GM23248 (cell line): ENCODE data around the gene SNAPC4. TPM values are rescaled to one million over a fixed set of nuclear protein-coding genes. Genes with fewer than 3 reads are reported as not detected.

Experiments used
- DNase-seq: peaks from one replicate; pipeline ENCODE4 v3.0.0-alpha.2; 2015
- H2AFZ ChIP-seq: fragments of 200-600 bp; sonication (generic); 2 replicates; pipeline ENCODE4 v1.6.1; 2016; ENCODE audit warnings: antibody characterized with exemption
- H3F3A ChIP-seq: fragments of 200-600 bp; sonication (generic); 2 replicates; pipeline ENCODE4 v1.6.1; 2016; ENCODE audit warnings: mild to moderate bottlenecking, antibody characterized with exemption, mixed run types; ENCODE audit not compliant: insufficient read depth
- H3K27ac ChIP-seq: fragments of 200-600 bp; sonication (generic); 2 replicates; pipeline ENCODE4 v1.5.1; 2016; ENCODE audit warnings: mild to moderate bottlenecking
- H3K27me3 ChIP-seq: fragments of 200-600 bp; sonication (generic); replicated peaks from 2 replicates; pipeline ENCODE4 v1.6.1; 2016; ENCODE audit warnings: mild to moderate bottlenecking; ENCODE audit not compliant: insufficient read depth
- H3K36me3 ChIP-seq: fragments of 200-600 bp; sonication (generic); 2 replicates; pipeline ENCODE4 v1.6.1; 2016; ENCODE audit warnings: low read depth, mild to moderate bottlenecking
- H3K4me1 ChIP-seq: fragments of 200-600 bp; sonication (generic); 2 replicates; pipeline ENCODE4 v1.6.1; 2016; ENCODE audit warnings: mild to moderate bottlenecking; ENCODE audit not compliant: insufficient read depth
- H3K4me2 ChIP-seq: fragments of 200-600 bp; sonication (generic); one replicate; pipeline ENCODE4 v1.6.1; 2016; ENCODE audit warnings: mild to moderate bottlenecking; ENCODE audit not compliant: unreplicated experiment
- H3K4me3 ChIP-seq: fragments of 200-600 bp; sonication (generic); 2 replicates; pipeline ENCODE4 v1.5.1; 2016; ENCODE audit warnings: mild to moderate bottlenecking
- H3K79me2 ChIP-seq: fragments of 200-600 bp; sonication (generic); 2 replicates; pipeline ENCODE4 v1.6.1; 2016; ENCODE audit warnings: mild to moderate bottlenecking; ENCODE audit not compliant: insufficient read depth
- H3K9ac ChIP-seq: fragments of 200-600 bp; sonication (generic); 2 replicates; pipeline ENCODE4 v1.6.1; 2016; ENCODE audit warnings: mild to moderate bottlenecking
- H3K9me2 ChIP-seq: fragments of 200-600 bp; sonication (generic); 2 replicates; pipeline ENCODE4 v1.6.1; 2016; ENCODE audit warnings: mixed run types, mild to moderate bottlenecking, moderate library complexity; ENCODE audit not compliant: insufficient read depth
- H3K9me3 ChIP-seq: fragments of 200-600 bp; sonication (generic); one replicate; pipeline ENCODE4 v1.6.1; 2017; ENCODE audit warnings: low read depth
- H4K20me1 ChIP-seq: fragments of 200-600 bp; sonication (generic); 2 replicates; pipeline ENCODE4 v1.6.0; 2016; ENCODE audit not compliant: insufficient read depth
- EZH2 ChIP-seq: fragments of 200-600 bp; sonication (generic); IDR thresholded peaks from 2 replicates; pipeline ENCODE4 v1.6.1; 2018; ENCODE audit warnings: antibody characterized with exemption, mild to moderate bottlenecking; ENCODE audit not compliant: insufficient read depth, poor library complexity, severe bottlenecking
- EZH2phosphoT487 ChIP-seq: fragments of 200-600 bp; sonication (generic); IDR thresholded peaks from 2 replicates; pipeline ENCODE4 v1.6.1; 2018; ENCODE audit warnings: antibody characterized with exemption, moderate library complexity, mild to moderate bottlenecking, low read depth; ENCODE audit not compliant: insufficient read depth
- WGBS, 2 experiments: methylation state at CpG; one replicate each; pipeline ENCODE4 v1.1.6; 2015 to 2017; ENCODE audit warnings: low lambda C conversion rate in 2 of 2, low coverage in 1 of 2; ENCODE audit errors: missing lambda C conversion rate in 2 of 2; 5-methylcytosine and 5-hydroxymethylcytosine counted together
- in situ Hi-C: fragments of 300-500 bp; cut with MboI; formaldehyde crosslinking; loops from 2 replicates; pipeline ENCODE4 v1.15.0; 2020
- polyA plus RNA-seq: library from polyadenylated mRNA; unstranded; fragments of >200 nt; fragmentation: Nextera tagmentation; extraction: Ambion mirVana; gene quantifications from 2 replicates; pipeline ENCODE4 v1.2.1, GENCODE V29; 2016
- total RNA-seq: library from RNA; depleted of rRNA; stranded (reverse); fragments of >200 nt; shearing (Covaris generic); gene quantifications from 2 replicates; pipeline ENCODE4 v1.2.3, GENCODE V29; 2014

Gene SNAPC4
- total and polyA plus RNA-seq, 2 experiments from 2014 or later, result 4.4 to 5.2 TPM

DNA sequence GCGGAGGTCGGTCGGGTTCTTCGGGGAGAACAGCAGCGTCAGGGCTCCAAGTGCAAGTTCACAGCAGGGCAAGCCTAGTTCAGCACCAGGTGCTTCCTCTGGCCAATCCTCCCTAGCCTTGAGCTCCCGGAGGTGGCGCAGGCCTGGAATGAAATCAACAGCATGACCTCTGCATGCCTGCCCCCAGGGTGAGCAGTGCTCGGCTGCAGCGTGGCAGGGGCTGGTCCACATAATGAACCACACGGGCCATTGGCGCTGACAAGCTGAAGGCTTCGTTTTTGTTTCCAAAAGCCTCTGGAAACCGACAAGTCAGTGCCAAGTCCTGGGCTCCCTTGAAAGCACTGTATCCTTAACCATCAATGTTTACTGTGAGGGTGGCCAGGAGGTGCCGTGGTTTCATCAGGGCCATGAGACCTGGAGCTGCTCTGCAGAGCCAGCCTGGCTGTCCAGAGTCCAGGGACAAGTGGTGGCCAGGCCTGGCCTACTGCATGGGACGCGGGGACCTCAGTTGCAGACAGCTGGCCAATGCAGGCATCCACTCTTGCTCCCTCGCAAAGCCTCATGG, 41.8 kb upstream of the SNAPC4 start:
- Histone ChIP-seq H3K4me3 (no peak overlapping the region), H3K27me3 (no peaks in the 10 kb centered on the region), H3K4me1 (peaks cover 9% of the 10 kb centered on the region), H3K4me2 (no peak overlapping the region), H3K9me2 (no peaks in the 10 kb centered on the region), H3K27ac (no peak overlapping the region), H3K9me3 (no peaks in the 10 kb centered on the region), H3K9ac (no peak overlapping the region), H4K20me1 (peaks cover 6% of the 10 kb centered on the region; the same call in 1 of the 2 replicates), H2AFZ (no peak overlapping the region), H3K36me3 (peaks cover 33% of the 10 kb centered on the region), H3K79me2 (peaks cover 33% of the 10 kb centered on the region), H3F3A (peaks cover 16% of the 10 kb centered on the region)
- in situ Hi-C loops, result no loop called here
- no peak for TF ChIP-seq EZH2phosphoT487
- no peak for TF ChIP-seq EZH2
- no peak for DNase-seq
- WGBS, 2 experiments, result 91% methylated on average over 17 of the region's 17 CpGs

DNA sequence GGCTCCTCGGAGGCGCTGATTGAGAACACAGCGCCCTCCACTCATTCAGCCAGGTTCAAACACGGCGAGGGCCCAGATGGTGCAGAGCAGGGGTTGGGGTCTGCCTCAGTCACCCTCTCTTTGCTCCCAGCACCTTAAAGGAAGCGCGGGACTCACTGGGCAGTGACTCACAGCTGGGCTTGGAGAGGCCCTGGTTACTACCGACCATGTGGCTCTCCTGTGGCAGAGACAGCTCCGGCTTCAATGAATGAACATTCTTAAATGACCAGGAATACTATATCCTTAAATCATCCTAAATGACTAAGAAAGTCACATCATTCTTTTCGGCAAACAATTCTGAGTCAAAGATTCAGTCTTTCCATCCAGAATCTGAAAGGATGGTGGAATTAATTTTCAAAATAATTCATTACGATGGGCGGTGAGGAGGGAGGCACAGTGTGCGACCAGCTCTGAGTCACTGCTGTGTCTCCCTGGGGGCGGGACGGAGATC, 41.3 kb upstream of the SNAPC4 start:
- peaks cover 15% of the 10 kb centered on the region for H3F3A ChIP-seq
- H3K4me1 ChIP-seq, result peaks cover 12% of the 10 kb centered on the region
- 83 to 84% methylated on average over 15 of the region's 15 CpGs for WGBS, 2 experiments
- peaks cover 28% of the 10 kb centered on the region for H3K36me3 ChIP-seq
- H4K20me1 ChIP-seq, result peaks cover 8% of the 10 kb centered on the region; the same call in 1 of the 2 replicates
- no peaks in the 10 kb centered on the region for H3K9me3 ChIP-seq
- no peak overlapping the region for H3K9ac ChIP-seq
- no peak overlapping the region for H3K27ac ChIP-seq
- peaks cover 35% of the 10 kb centered on the region for H3K79me2 ChIP-seq
- in situ Hi-C loops, result no loop called here
- no peaks in the 10 kb centered on the region for H3K27me3 ChIP-seq
- H2AFZ ChIP-seq, result no peak overlapping the region
- H3K4me3 ChIP-seq, result no peak overlapping the region
- no peak overlapping the region for H3K4me2 ChIP-seq
- peak; percentile 38 for DNase-seq
- TF ChIP-seq EZH2, result no peak
- no peak for TF ChIP-seq EZH2phosphoT487
- H3K9me2 ChIP-seq, result no peaks in the 10 kb centered on the region

DNA sequence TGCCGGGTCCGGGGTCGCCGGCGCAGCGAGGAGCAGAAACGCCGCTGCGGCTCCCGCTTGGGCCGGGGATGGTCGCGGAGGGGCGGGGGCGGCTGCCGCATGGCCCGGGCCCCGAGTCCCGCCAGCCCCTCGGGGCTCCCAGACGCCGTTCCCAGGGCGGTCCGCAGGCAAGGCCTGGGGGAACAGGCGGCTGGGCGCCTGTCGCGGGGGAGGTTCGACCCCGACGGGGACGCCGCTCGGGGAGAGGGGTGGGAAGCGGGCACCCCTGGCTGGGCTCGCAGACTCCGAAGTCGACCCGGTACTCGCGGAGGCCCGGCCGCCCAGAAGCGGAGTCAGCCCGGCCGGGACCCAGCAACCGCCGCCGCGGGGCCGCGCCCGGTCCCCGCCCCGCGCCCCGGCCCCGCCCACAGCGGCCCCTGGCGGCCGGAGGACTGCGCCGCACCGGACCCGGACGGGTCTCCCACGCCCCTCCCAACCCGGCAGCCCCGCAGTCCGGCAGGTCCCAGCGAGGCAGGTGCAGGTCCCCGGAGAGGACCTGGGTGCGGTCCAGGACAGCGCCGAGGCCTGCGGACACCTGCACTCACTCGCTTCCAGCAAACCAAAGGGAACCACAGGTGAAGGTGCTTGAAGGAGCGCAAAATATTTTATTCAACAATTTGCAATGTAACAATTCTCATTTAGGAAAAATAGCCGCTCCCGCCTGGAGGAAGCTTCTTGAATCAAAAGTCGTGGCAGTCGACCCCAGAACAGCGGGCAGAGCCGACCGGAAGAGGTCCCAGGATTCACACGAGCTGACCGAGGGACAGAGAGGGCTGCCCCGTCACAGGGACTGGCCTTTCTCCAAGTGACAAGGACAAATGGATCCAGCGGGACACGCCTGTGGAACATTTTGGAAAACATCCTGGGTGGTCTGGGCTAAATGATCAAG, 39.8 kb upstream of the SNAPC4 start, which contains the start of gene INPP5E:
Gene INPP5E (minus strand): TSS at position 365 of the 928 bp plus-strand sequence. CDS start 426 bp downstream, outside the sequence.
- H4K20me1 ChIP-seq, result peaks cover 8% of the 10 kb centered on the region; the same call in 1 of the 2 replicates
- no peak for TF ChIP-seq EZH2
- no peak for TF ChIP-seq EZH2phosphoT487
- WGBS, 2 experiments, result 6 to 10% methylated on average over 33 to 55 of the region's 90 CpGs

More for the DNA sequence above, 39.8 kb upstream of the SNAPC4 start, which contains the start of gene INPP5E:
- DNase-seq, result peak; percentile 81
- Histone ChIP-seq H3K4me3 (peak within 1 kb of the TSS; percentile 83), H3K4me1 (peaks cover 12% of the 10 kb centered on the region), H3K9me3 (no peaks in the 10 kb centered on the region), H3K79me2 (peaks cover 44% of the 10 kb centered on the region), H3K9me2 (no peaks in the 10 kb centered on the region), H3K27me3 (no peaks in the 10 kb centered on the region), H3F3A (peaks cover 13% of the 10 kb centered on the region), H2AFZ (peak within 1 kb of the TSS; percentile 55), H3K4me2 (peak within 1 kb of the TSS; percentile 92), H3K36me3 (peaks cover 22% of the 10 kb centered on the region), H3K27ac (peak within 1 kb of the TSS; percentile 38), H3K9ac (peak within 1 kb of the TSS; percentile 82)
- in situ Hi-C loops, result no loop called here
